SKM-1 (cell line): ENCODE data around the gene CBX5.
A peak's percentile ranks its signal among the peaks of the same experiment; 100 is the strongest.

Experiments
- DNase-seq: peaks from one replicate; lab custom pipeline; 2025; ENCODE audit not compliant: unreplicated experiment; lab: John Stamatoyannopoulos, UW

Gene CBX5

GRCh38 chr12:54227927-54228326 lies 52.0 kb downstream of the CBX5 start:
- peak; percentile 9 for DNase-seq

GRCh38 chr12:54227376-54227775 lies 52.5 kb downstream of the CBX5 start:
- no peak for DNase-seq

GRCh38 chr12:54225666-54226065 lies 54.3 kb downstream of the CBX5 start:
- DNase-seq, result no peak

GRCh38 chr12:54222609-54223008 lies 57.3 kb downstream of the CBX5 start:
- DNase-seq, result no peak

- DNase-seq, result no peak
Observed at GRCh38 chr12:54221402-54221984, 58.4 kb downstream of the CBX5 start.

- DNase-seq, result no peak
Observed at GRCh38 chr12:54220567-54220966, 59.4 kb downstream of the CBX5 start.

GRCh38 chr12:54220092-54220557 lies 59.8 kb downstream of the CBX5 start:
- peak; percentile 2 for DNase-seq

GRCh38 chr12:54217774-54218241 lies 62.1 kb downstream of the CBX5 start:
- DNase-seq, result no peak

- DNase-seq, result peak; percentile 20
Observed at GRCh38 chr12:54216797-54217661, 62.9 kb downstream of the CBX5 start.

- no peak for DNase-seq
Observed at GRCh38 chr12:54215989-54216796, 63.7 kb downstream of the CBX5 start.

- DNase-seq, result peak; percentile 7
Observed at GRCh38 chr12:54214553-54215406, 65.1 kb downstream of the CBX5 start.

- no peak for DNase-seq
Observed at GRCh38 chr12:54213079-54213478, 66.8 kb downstream of the CBX5 start.

- DNase-seq, result no peak
Observed at GRCh38 chr12:54211920-54212319, 68.0 kb downstream of the CBX5 start.

GRCh38 chr12:54210400-54210790 lies 69.5 kb downstream of the CBX5 start:
- no peak for DNase-seq

GRCh38 chr12:54208591-54208990 lies 71.3 kb downstream of the CBX5 start:
- no peak for DNase-seq

- no peak for DNase-seq
Observed at GRCh38 chr12:54207539-54208294, 72.2 kb downstream of the CBX5 start.

GRCh38 chr12:54206791-54207190 lies 73.1 kb downstream of the CBX5 start:
- DNase-seq, result no peak

GRCh38 chr12:54204316-54204715 lies 75.6 kb downstream of the CBX5 start:
- no peak for DNase-seq

GRCh38 chr12:54201001-54201794 lies 78.7 kb downstream of the CBX5 start:
- peak; percentile 1 for DNase-seq
